Spleen (tissue), 7 donors: ENCODE results near the gene TSHZ2.

ENCODE experiments used
- POLR2A ChIP-seq, 3 donors: fragments of 450-650 bp; IDR thresholded peaks; one replicate each; pipeline ENCODE4 v1.5.1; 2017; ENCODE audit warnings: antibody characterized with exemption in 3 of 3, mild to moderate bottlenecking in 1 of 3
- POLR2AphosphoS5 ChIP-seq, 3 donors: sonication (generic); formaldehyde crosslinking; IDR thresholded peaks; one replicate each; pipeline ENCODE4 v1.5.1; 2017; ENCODE audit warnings: antibody characterized with exemption in 3 of 3
- TF ChIP-seq, protein P1 (sequence below), 11 experiments: fragments of 200-600 bp in 7 of 11; fragments of 450-650 bp in 4 of 11; sonication (generic) in 4 of 11; IDR thresholded peaks in 8 of 11; conservative IDR thresholded peaks in 3 of 11; 1 replicate in 7 of 11; 2 replicates in 4 of 11; pipeline versions ENCODE4 v1.4.0 to v1.8.0; 2016 to 2021; ENCODE audit warnings: antibody characterized with exemption in 11 of 11, inconsistent platforms in 4 of 11, mild to moderate bottlenecking in 1 of 11
- donor health status: DM: no; HTN: no; CAD: no; lungs with moderate emphysema.
- donor health status: DM: no; HTN: no; CAD: no.
- donor health status: DM: no; HTN: no; CAD: no.

DNA sequence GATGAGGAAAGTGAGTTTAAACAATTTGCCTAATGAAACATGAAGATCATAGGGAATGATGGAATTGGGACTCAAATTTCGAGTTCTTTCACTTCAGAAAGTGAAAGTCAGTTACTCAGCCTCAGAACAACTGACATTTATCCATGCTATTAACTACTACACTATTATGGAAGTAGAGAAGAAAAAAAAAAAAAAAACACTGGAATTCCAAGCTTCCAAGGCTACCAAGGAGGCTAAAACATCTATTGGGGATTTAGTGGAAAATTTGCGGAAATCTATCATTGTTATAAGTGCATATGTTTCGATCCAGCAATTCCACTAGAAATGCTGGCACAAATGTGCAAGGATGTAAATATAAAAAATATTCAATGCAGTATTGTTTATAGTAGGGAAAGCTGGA, 70.4 kb downstream of the TSHZ2 start:
- TF ChIP-seq POLR2A (IDR thresholded peaks at IDR 0.05) = no peak
- TF ChIP-seq, protein P1, sequence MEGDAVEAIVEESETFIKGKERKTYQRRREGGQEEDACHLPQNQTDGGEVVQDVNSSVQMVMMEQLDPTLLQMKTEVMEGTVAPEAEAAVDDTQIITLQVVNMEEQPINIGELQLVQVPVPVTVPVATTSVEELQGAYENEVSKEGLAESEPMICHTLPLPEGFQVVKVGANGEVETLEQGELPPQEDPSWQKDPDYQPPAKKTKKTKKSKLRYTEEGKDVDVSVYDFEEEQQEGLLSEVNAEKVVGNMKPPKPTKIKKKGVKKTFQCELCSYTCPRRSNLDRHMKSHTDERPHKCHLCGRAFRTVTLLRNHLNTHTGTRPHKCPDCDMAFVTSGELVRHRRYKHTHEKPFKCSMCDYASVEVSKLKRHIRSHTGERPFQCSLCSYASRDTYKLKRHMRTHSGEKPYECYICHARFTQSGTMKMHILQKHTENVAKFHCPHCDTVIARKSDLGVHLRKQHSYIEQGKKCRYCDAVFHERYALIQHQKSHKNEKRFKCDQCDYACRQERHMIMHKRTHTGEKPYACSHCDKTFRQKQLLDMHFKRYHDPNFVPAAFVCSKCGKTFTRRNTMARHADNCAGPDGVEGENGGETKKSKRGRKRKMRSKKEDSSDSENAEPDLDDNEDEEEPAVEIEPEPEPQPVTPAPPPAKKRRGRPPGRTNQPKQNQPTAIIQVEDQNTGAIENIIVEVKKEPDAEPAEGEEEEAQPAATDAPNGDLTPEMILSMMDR (IDR thresholded peaks at IDR 0.05 in 8 of 11, conservative IDR thresholded peaks at IDR 0.05 in 3 of 11) = no peak
- no peak for TF ChIP-seq POLR2AphosphoS5 (IDR thresholded peaks at IDR 0.05)
